HG02610 (cell line): ENCODE results near the gene ADCY4.

Experiments used
- ATAC-seq: cut with Tn5 transposase; IDR thresholded peaks from one replicate; pipeline ENCODE4 v1.9.1; 2021; ENCODE audit warnings: mild to moderate bottlenecking, moderate library complexity; ENCODE audit not compliant: unreplicated experiment

Gene ADCY4

GRCh38 chr14:24317141-24317928 lies 17.5 kb downstream of the ADCY4 start:
- no peak for ATAC-seq

DNA sequence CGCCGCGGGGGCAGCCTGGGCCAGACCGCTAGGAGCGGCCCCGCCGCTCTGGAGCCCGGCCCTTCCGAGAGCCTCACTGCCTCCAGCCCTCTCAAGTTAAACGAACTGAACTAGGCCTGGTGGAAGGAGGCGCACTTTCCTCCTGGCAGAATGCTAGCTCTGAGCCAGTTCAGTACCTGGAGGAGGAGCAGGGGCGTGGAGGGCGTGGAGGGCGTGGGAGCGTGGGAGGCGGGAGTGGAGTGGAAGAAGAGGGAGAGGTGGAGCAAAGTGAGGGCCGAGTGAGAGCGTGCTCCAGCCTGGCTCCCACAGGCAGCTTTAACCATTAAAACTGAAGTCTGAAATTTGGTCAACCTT lies 18.3 kb downstream of the ADCY4 start:
- ATAC-seq, result no peak

GRCh38 chr14:24315807-24316596 lies 18.9 kb downstream of the ADCY4 start:
- no peak for ATAC-seq

- ATAC-seq, result no peak
These were observed 19.5 kb downstream of the ADCY4 start for GRCh38 chr14:24315243-24315806.

DNA sequence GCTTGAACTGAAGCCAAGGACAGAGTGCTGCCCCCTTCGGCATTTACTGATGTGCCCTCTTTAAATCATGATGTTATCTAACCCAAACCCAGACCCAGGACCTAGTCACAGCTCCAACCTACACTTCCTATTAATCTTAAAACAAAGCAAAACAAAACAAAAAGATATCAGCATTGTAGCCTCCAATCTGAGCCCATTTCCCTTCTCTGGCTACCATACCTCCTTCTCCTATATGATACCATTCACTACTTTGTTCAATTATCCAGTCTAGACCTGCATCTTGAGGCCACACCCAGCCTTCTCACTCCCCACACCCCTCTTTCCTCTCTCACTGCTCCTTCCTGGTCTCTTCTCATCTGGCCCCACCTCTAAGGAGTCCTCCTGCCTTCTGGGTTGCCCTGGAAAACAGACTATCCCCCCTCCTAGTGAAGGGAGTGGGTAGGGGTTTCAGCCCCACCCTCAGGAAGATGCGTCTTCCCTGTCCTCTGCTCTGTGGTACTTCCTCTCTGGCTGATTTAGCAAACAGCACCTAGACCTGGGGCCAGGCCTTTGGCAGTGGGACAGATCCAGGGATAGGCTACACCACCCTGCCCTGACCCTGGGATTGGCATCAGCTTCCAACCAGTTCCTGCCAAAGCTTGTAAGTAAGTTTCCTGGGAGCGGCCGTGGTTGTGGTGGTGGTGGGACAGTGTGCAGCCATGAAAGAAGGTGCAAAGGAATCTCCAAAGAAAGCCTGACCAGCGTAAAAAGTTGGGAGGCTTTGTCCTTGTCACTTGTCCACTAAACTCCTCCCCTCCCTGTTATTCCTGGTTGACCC lies 20.3 kb downstream of the ADCY4 start:
- ATAC-seq, result no peak

GRCh38 chr14:24313913-24314312 lies 21.0 kb downstream of the ADCY4 start:
- ATAC-seq, result no peak

- no peak for ATAC-seq
These were observed 21.9 kb downstream of the ADCY4 start for GRCh38 chr14:24312736-24313507.

DNA sequence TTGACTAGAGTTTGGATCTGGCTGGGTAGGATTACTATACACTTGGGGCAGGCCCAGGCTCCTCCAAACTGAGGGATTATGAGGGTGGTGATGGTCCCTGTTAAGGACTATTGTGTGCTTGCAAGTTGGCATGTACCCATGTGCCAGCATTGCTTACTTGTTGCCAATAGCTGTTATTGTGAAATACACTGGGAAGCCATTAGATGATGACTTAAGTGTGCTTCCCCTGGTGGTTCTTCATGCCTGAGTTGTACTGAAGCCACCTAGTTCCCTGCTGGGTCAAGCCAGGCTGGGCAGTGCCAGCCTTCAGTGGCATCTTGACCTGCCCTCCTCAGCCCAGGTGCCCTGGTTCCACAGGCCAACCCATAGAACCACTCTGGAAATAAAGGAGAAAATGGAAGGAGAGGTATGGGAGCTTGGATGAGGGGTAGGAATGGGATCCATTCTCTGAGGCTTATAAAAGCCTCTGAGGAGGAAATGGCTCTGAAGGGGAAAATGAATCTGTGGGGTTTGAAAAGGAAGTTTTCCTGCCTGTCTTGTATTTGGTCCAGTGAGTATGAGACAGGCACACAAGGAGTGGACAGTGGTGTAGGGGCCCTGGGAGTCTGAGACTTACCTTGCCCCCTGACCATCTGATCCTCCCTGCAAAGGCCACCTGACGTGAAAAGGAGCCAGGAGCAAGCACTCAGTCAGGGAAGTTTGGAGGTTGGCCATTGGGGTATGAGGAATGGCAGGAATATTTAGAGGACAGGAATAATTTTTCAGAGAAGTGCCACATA lies 22.8 kb downstream of the ADCY4 start:
- no peak for ATAC-seq

GRCh38 chr14:24310646-24311604 lies 23.9 kb downstream of the ADCY4 start, which contains the start of gene LTB4R:
LTB4R (plus strand) TSS chr14:24311502; CDS start chr14:24315652, 4,150 bp downstream.
- ATAC-seq, result peak; percentile 34

DNA sequence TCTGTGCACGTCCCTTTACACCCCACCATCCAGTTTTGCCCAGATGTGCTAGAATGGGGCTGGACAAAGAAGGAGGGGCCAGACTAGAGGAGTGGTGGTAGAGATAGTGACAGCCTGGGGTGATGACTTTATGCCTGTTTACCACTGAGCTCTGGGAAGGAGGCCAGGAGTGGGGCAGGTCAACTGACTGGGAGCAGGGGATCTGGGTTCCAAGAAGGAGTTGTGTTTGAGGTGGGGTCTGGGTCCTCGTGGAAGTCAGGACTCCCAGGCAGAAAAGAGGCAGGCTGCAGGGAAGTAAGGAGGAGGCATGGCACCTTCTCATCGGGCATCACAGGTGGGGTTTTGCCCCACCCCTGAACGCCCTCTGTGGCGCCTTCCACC lies 24.6 kb downstream of the ADCY4 start:
- ATAC-seq, result no peak

DNA sequence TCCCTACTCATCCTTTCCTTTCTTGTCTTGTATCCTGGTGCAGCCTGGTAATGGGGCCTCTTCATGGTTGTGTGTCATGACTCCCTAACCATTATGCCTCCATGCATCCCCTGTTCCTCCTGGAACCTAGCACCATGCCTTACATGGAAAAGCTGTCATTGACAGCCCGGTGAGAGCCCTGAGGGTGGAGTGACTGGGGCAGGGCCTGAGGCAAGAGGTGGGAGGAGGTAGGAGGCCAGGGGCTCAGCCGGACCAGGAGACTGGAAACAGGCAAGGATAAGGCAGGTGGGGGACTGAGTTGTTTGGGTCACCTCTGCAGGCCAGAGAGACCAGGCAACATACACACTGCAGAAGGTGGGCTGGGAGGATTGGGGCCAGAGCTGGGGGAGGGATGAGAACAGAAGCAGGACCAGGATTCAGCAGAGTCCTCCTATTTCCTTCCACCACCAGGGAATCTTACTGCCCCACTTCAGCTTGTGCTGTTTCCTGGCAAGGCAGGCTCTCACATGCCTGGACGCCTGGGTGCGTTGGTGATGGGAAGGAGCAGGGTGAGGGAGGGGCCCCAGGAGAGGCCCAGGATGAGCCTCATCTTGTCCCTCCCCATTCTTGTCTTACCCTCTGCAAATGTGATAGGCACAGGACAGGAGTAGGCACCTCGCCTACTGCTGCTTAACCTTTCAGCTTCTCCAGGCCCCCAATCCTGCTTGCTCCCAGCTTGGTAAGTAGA lies 25.2 kb downstream of the ADCY4 start, which contains the start of gene LTB4R2:
Gene LTB4R2, plus strand, starts transcription at position 603 of the 727 bp plus-strand sequence. CDS start 525 bp downstream, outside the sequence.
- no peak for ATAC-seq

DNA sequence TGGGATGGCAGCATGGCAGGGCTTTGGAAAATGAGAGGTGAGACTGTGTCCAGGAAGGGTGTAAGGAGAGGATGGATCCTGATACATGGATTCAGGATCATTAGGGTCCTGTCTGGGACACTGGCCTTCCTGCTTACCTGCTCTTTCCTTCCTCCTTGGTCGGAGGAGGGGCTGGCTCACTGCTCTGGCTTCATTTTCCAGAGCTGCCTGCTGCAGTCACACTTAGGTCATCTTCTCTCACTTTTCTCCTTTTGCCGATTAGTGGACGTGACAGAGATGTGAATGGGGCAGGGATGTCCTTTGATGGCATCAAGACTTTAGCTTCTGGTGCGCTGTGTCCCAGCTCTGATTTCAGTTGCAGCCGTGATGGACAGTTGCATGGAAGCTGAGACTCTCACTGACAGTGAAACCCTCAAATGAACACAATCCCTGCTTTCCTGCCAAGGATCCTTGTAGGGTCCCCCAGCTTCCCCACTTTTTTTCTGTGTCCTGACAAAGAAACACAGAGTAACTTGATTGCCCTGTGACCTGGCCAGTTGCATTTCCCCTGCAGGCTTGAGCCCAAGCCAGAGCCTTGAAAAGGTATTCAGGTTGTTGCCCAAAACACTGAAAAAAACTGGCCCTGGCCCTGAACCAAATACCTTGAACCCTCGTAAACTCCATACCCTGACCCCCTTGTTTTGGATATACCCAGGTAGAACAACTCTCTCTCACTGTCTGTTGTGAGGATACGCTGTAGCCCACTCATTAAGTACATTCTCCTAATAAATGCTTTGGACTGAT lies 26.3 kb downstream of the ADCY4 start:
- ATAC-seq, result no peak

GRCh38 chr14:24307575-24308341 lies 27.1 kb downstream of the ADCY4 start, which contains the start of gene CIDEB:
CIDEB (minus strand) TSS chr14:24307977; CDS start chr14:24307858, 119 bp downstream.
- peak; percentile 29 for ATAC-seq

DNA sequence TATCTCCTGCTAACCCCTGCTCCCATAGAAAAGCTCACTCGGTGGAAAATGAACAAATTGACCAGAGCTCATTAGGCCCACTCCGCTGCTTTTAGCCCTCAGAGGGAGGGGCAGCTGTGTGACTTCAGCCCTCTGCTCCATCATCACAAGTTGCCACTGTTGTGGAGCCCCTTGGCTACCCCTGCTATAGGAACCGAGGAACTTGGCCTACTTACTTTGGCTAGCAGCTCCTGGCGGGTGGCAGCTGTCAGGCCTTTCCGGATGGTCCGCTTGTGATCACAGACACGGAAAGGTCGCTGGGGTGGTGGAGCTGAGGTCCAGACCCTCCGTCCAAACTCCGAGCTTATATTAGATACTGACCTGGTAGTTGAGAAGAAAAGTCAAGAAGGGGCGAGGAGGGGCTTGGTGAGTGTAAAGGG lies 27.7 kb downstream of the ADCY4 start:
- ATAC-seq, result no peak

- no peak for ATAC-seq
These were observed 30.9 kb downstream of the ADCY4 start for GRCh38 chr14:24304019-24304387.
